Testis (tissue), 3 donors: Measurements from ENCODE around the gene CACNA1C. TPM values are rescaled to one million over a fixed set of nuclear protein-coding genes. Genes with fewer than 3 reads are reported as not detected.

Experiments used
- DNase-seq: peaks from one replicate; pipeline ENCODE4 v3.0.0-alpha.2; 2019
- H3K27ac ChIP-seq, 2 donors: fragments of 200-600 bp; sonication (generic); one replicate each; pipeline ENCODE4 v1.5.1; 2019
- H3K27me3 ChIP-seq: fragments of 200-600 bp; sonication (generic); one replicate; pipeline ENCODE4 v1.5.1; 2019
- H3K36me3 ChIP-seq: fragments of 200-600 bp; sonication (generic); one replicate; pipeline ENCODE4 v1.5.1; 2017; ENCODE audit warnings: low read depth; ENCODE audit errors: missing control alignments
- H3K4me1 ChIP-seq: fragments of 200-600 bp; sonication (generic); one replicate; pipeline ENCODE4 v1.5.1; 2019
- H3K4me3 ChIP-seq, 2 donors: fragments of 200-600 bp; sonication (generic); one replicate each; pipeline ENCODE4 v1.5.1; 2017 to 2019
- H3K9me3 ChIP-seq: fragments of 200-600 bp; sonication (generic); one replicate; pipeline ENCODE4 v1.5.1; 2017
- POLR2A ChIP-seq: fragments of 450-650 bp; IDR thresholded peaks from one replicate; pipeline ENCODE4 v1.6.1; 2017; ENCODE audit warnings: antibody characterized with exemption, mild to moderate bottlenecking, moderate library complexity
- WGBS, 2 donors: methylation state at CpG; one replicate each; pipeline ENCODE4 v1.1.5; 2018; 5-methylcytosine and 5-hydroxymethylcytosine counted together
- intact Hi-C: fragments of 100-400 bp; cut with DNase I; formaldehyde crosslinking; loops from one replicate; pipeline ENCODE4 v1.15.1; 2023; ENCODE audit warnings: low total_unique reads
- polyA plus RNA-seq: library from polyadenylated mRNA; stranded (reverse); fragments of 350-450 nt; fragmentation: Illumina TruSeq; extraction: RNeasy Lipid Tissue Mini Kit (QIAGEN cat#74804); gene quantifications from one replicate; pipeline ENCODE4 v1.2.3, GENCODE V29; 2014; ENCODE audit warnings: low read depth, low replicate concordance; ENCODE audit not compliant: insufficient read depth
- total RNA-seq, 2 donors: library from RNA; depleted of rRNA; stranded (reverse); fragments of >200 nt; gene quantifications; one replicate each; pipeline ENCODE4 v1.2.3, GENCODE V29; 2016
- TF ChIP-seq, protein P1 (sequence below), 3 experiments: fragments of 450-650 bp in 2 of 3; fragments of 200-600 bp in 1 of 3; sonication (generic) in 1 of 3; IDR thresholded peaks; one replicate each; pipeline ENCODE4 v1.5.1; 2016 to 2019; ENCODE audit warnings: antibody characterized with exemption in 3 of 3, mild to moderate bottlenecking in 2 of 3, moderate library complexity in 1 of 3

The CACNA1C gene
- total and polyA plus RNA-seq, 3 donors from 2014 or later, result 20.3 to 36.8 (median 32.0) TPM

DNA sequence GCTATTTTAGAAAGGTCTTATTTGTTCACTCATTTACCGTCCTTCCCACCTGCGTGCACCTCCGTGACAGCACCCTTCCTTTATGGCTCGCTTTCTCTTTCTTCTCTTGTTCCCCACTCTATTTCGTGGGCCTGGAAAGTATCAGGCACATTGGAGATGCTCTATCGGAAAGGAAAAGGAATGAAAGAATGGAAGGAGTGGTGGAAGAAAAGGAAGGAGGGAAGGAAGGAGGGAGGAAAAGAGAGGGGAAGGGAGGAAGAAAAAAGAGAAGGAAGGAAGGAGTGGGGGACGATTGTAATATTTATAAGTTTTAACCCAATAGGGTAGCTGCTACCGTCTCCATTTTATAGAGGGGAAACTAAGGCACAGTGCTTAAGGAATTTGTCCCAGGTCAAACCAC, 363.4 kb downstream of the CACNA1C start:
- Histone ChIP-seq H3K9me3 (no peaks in the 10 kb centered on the region), H3K4me1 (no peaks in the 10 kb centered on the region), H3K4me3 (no peak overlapping the region), H3K36me3 (no peaks in the 10 kb centered on the region), H3K27me3 (no peaks in the 10 kb centered on the region), H3K27ac (no peak overlapping the region)
- TF ChIP-seq, protein P1, sequence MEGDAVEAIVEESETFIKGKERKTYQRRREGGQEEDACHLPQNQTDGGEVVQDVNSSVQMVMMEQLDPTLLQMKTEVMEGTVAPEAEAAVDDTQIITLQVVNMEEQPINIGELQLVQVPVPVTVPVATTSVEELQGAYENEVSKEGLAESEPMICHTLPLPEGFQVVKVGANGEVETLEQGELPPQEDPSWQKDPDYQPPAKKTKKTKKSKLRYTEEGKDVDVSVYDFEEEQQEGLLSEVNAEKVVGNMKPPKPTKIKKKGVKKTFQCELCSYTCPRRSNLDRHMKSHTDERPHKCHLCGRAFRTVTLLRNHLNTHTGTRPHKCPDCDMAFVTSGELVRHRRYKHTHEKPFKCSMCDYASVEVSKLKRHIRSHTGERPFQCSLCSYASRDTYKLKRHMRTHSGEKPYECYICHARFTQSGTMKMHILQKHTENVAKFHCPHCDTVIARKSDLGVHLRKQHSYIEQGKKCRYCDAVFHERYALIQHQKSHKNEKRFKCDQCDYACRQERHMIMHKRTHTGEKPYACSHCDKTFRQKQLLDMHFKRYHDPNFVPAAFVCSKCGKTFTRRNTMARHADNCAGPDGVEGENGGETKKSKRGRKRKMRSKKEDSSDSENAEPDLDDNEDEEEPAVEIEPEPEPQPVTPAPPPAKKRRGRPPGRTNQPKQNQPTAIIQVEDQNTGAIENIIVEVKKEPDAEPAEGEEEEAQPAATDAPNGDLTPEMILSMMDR (IDR thresholded peaks at IDR 0.05), result no peak
- no peak for TF ChIP-seq POLR2A
- intact Hi-C loops, result no loop called here
- 88 to 91% methylated on average over 8 of the region's 8 CpGs for WGBS, 2 donors
- no peak for DNase-seq

DNA sequence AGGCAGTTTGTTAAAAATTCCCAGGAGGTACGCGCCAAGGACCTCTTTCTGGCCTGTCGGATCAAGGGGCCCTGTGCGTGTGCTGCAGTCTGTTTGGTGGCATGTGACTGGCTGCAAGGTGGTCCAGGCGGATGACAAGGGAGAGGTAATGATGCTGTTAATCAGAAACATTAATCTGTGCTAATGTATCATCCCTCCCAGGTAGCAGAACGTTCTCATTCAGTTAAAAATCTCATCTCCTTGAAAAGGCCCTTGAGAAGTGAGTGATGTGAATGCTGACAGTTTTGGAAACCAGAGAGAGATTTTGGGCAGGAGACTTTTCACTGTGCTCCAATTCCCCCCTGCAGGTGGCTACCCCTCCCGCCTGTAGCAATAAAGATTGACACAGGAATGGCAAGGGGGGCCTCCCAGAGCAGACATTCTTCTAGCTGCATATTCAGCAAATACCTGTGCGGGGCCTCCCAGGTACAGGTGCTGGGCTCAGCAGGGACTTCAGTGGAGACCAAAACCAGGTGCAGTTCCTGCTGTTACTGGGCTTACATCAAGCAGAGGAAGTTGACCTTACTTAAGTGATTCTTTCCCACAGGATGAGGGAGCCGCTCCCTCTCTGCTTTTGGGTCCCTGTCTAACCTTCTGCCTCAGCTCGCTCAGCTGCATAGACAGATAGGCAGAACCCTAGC, 364.8 kb downstream of the CACNA1C start:
- WGBS, 2 donors, result 89 to 93% methylated on average over 10 of the region's 10 CpGs

DNA sequence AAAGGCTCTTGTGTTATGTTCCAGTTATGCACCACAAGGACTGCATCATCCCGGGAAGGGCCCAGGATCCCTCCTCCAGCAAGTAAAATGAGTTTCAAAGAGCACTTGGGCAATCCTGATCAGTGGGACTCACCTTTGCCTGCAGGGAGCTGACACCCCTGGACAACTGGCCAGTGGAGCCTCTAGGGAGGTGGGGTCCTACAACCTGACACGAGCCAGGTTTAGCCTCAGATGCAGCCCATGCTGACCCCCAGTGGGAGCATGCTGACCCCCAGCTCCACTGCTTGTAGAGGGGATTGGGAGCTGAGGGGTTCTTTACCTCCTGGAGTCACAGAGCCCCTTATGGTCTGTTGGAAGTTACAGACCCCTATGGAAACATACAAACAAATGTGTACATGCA, 365.8 kb downstream of the CACNA1C start:
- Histone ChIP-seq H3K9me3 (no peaks in the 10 kb centered on the region), H3K27ac (no peak overlapping the region), H3K27me3 (no peaks in the 10 kb centered on the region), H3K36me3 (no peaks in the 10 kb centered on the region), H3K4me1 (no peaks in the 10 kb centered on the region), H3K4me3 (no peak overlapping the region)
- no peak for DNase-seq
- intact Hi-C loops, result no loop called here
- TF ChIP-seq, protein P1 (IDR thresholded peaks at IDR 0.05), result no peak
- no peak for TF ChIP-seq POLR2A
- 66 to 83% methylated on average over 1 to 2 of the region's 2 CpGs for WGBS, 2 donors

More for the DNA sequence above, 364.8 kb downstream of the CACNA1C start:
- no peaks in the 10 kb centered on the region for H3K27me3 ChIP-seq
- H3K4me3 ChIP-seq, result no peak overlapping the region
- no peak for TF ChIP-seq POLR2A
- TF ChIP-seq, protein P1 (IDR thresholded peaks at IDR 0.05), result no peak
- H3K27ac ChIP-seq, result no peak overlapping the region
- no peaks in the 10 kb centered on the region for H3K4me1 ChIP-seq
- intact Hi-C loops, result no loop called here
- DNase-seq, result no peak
- H3K36me3 ChIP-seq, result no peaks in the 10 kb centered on the region
- no peaks in the 10 kb centered on the region for H3K9me3 ChIP-seq

DNA sequence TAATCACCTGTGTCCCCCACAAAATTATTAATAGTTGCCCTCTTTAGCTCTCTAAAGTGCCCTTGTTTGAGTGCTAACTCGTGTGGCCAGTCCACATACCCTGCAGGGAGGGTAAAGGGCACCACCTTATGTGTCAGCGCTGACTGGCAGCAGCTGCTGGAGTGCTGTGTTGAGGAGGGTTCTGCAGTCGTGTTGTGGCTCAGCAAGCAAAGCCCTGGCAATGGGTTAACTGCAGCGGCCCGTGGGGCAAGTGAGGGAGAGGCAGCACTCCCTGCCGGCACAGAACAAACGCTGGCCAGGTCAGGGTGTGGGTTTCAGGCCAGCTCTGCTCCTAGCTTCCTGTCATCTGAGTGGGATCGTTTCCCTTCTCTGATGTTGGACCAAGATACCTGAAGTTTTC, 369.8 kb downstream of the CACNA1C start:
- no peak overlapping the region for H3K27ac ChIP-seq
- no peaks in the 10 kb centered on the region for H3K9me3 ChIP-seq
- no peaks in the 10 kb centered on the region for H3K36me3 ChIP-seq
- H3K4me1 ChIP-seq, result no peaks in the 10 kb centered on the region
- DNase-seq, result no peak
- H3K4me3 ChIP-seq, result no peak overlapping the region
- TF ChIP-seq, protein P1 (IDR thresholded peaks at IDR 0.05), result no peak
- no peak for TF ChIP-seq POLR2A
- H3K27me3 ChIP-seq, result no peaks in the 10 kb centered on the region
- intact Hi-C loops, result no loop called here
- WGBS, 2 donors, result 57 to 65% methylated on average over 2 to 8 of the region's 8 CpGs

DNA sequence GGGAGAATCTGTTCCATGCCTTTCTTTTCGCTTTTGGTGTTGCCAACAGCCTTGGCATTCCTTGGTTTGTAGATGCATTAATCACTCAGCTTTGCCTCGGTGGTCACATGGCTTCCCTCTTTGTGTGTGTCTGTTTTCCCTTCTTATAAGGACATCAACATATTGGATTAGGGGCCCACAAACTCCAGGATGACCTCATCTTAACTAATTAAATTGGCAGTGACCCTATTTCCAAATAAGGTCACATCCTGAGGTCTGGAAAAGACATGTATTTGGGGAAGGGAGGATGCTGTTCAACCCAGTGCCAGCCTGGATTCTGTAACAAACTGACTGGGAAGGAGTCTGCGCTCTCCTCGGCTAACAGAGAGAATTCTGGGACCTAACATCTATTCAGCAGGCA, 376.2 kb downstream of the CACNA1C start:
- Histone ChIP-seq H3K27me3 (no peaks in the 10 kb centered on the region), H3K4me3 (no peak overlapping the region), H3K36me3 (no peaks in the 10 kb centered on the region), H3K4me1 (no peaks in the 10 kb centered on the region), H3K9me3 (no peaks in the 10 kb centered on the region), H3K27ac (no peak overlapping the region)
- DNase-seq, result no peak
- intact Hi-C loops, result no loop called here
- WGBS, 2 donors, result 85 to 92% methylated on average over 4 of the region's 4 CpGs
- no peak for TF ChIP-seq POLR2A
- TF ChIP-seq, protein P1 (IDR thresholded peaks at IDR 0.05), result no peak
